Loucy (cell line): Measurements from ENCODE around the gene DVL2.

Experiments used
- H2AFZ ChIP-seq: fragments of 200-600 bp; sonication (generic); 2 replicates; pipeline ENCODE4 v1.6.0; 2016; ENCODE audit warnings: antibody characterized with exemption, mild to moderate bottlenecking, low read length, moderate library complexity
- H3F3A ChIP-seq: fragments of 200-600 bp; 2 replicates; pipeline ENCODE4 v1.6.0; 2016; ENCODE audit warnings: antibody characterized with exemption, low read depth, mild to moderate bottlenecking
- H3K27me3 ChIP-seq: fragments of 200-600 bp; sonication (generic); 2 replicates; pipeline ENCODE4 v1.6.1; 2014; ENCODE audit warnings: low read length, mild to moderate bottlenecking; ENCODE audit not compliant: insufficient read depth, poor library complexity, severe bottlenecking
- H3K36me3 ChIP-seq: fragments of 200-600 bp; sonication (generic); 2 replicates; pipeline ENCODE4 v1.6.1; 2016; ENCODE audit warnings: low read length; ENCODE audit not compliant: insufficient read depth
- H3K4me1 ChIP-seq: fragments of 200-600 bp; sonication (generic); 2 replicates; pipeline ENCODE4 v1.5.1; 2014; ENCODE audit warnings: low read length, mild to moderate bottlenecking; ENCODE audit not compliant: insufficient read depth, poor library complexity, severe bottlenecking
- H3K4me2 ChIP-seq: fragments of 200-600 bp; sonication (generic); 2 replicates; pipeline ENCODE4 v1.6.0; 2014; ENCODE audit warnings: antibody characterized with exemption, low read length, low read depth, mild to moderate bottlenecking; ENCODE audit not compliant: poor library complexity, severe bottlenecking
- H3K4me3 ChIP-seq: fragments of 200-600 bp; sonication (generic); 2 replicates; pipeline ENCODE4 v1.5.1; 2014; ENCODE audit warnings: low read length, mild to moderate bottlenecking, mixed read lengths; ENCODE audit not compliant: poor library complexity, severe bottlenecking
- H3K79me2 ChIP-seq: fragments of 200-600 bp; sonication (generic); 2 replicates; pipeline ENCODE4 v1.6.1; 2014; ENCODE audit warnings: low read length; ENCODE audit not compliant: insufficient read depth
- H3K9ac ChIP-seq: fragments of 200-600 bp; sonication (generic); 2 replicates; pipeline ENCODE4 v1.6.0; 2014; ENCODE audit warnings: mild to moderate bottlenecking, low read depth, low read length, moderate library complexity; ENCODE audit not compliant: poor library complexity, severe bottlenecking
- H3K9me2 ChIP-seq: fragments of 200-600 bp; sonication (generic); replicated peaks from 2 replicates; pipeline ENCODE4 v1.6.1; 2016; ENCODE audit warnings: low read depth, low read length, mixed read lengths
- H3K9me3 ChIP-seq: fragments of 200-600 bp; sonication (generic); 2 replicates; pipeline ENCODE4 v1.6.1; 2014; ENCODE audit warnings: mild to moderate bottlenecking, antibody characterized with exemption, low read length, low read depth; ENCODE audit not compliant: insufficient read depth
- H4K20me1 ChIP-seq: fragments of 200-600 bp; sonication (generic); 2 replicates; pipeline ENCODE4 v1.6.0; 2014; ENCODE audit warnings: antibody characterized with exemption, low read length, mild to moderate bottlenecking; ENCODE audit not compliant: insufficient read depth, poor library complexity, severe bottlenecking
- EZH2phosphoT487 ChIP-seq: fragments of 200-600 bp; IDR thresholded peaks from 2 replicates; pipeline ENCODE4 v1.6.1; 2018; ENCODE audit warnings: antibody characterized with exemption, mild to moderate bottlenecking, moderate library complexity, borderline replicate concordance
- TF ChIP-seq, protein P1 (sequence below): fragments of 200-600 bp; sonication (generic); conservative IDR thresholded peaks from 2 replicates; pipeline ENCODE4 v1.5.1; 2014; ENCODE audit warnings: mild to moderate bottlenecking, antibody characterized with exemption, low read length

DVL2 gene

DNA sequence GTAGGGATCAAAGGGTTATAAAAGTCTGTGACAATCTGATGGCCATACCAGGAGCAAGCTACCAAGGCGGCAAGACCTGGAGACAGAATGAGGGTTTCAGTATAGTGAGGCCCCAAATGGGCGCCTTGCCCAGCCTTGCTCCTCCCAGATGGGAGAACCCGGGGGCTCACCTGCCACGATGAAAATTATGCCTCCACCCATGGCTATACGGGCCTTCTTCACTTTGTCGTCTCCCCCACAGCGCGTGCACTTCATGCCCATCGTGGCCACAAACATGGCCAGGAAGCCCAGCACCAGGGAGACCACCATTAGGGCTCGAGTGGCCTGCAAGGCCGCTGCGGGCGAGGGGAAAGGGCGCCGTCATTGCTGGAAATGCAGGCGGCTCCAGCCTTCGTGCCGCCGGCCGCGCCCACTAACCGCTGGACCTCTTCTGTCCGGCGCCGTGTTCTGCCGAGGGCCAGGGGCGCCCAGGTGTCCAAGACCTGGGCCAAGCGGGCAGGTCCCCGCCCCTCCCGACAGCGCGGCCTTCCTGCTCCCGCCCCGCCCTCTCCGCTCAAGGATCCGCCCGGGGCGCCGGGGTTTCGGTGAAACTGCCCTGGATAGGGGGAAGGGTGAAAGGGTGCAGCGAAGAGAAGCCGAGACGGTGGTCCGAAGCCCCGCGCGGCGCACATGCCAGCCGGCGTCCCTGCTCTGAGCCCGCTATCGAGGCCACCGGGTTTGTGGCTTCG lies 26.5 kb upstream of the DVL2 start:
- H3K4me1 ChIP-seq, result no peaks in the 10 kb centered on the region
- H3K79me2 ChIP-seq, result no peaks in the 10 kb centered on the region
- no peaks in the 10 kb centered on the region for H4K20me1 ChIP-seq
- H3K4me2 ChIP-seq, result no peak overlapping the region
- no peaks in the 10 kb centered on the region for H3K9me2 ChIP-seq
- H3K27me3 ChIP-seq, result no peaks in the 10 kb centered on the region
- no peak overlapping the region for H2AFZ ChIP-seq
- H3K36me3 ChIP-seq, result peaks cover 22% of the 10 kb centered on the region; the same call in 1 of the 2 replicates
- TF ChIP-seq, protein P1, sequence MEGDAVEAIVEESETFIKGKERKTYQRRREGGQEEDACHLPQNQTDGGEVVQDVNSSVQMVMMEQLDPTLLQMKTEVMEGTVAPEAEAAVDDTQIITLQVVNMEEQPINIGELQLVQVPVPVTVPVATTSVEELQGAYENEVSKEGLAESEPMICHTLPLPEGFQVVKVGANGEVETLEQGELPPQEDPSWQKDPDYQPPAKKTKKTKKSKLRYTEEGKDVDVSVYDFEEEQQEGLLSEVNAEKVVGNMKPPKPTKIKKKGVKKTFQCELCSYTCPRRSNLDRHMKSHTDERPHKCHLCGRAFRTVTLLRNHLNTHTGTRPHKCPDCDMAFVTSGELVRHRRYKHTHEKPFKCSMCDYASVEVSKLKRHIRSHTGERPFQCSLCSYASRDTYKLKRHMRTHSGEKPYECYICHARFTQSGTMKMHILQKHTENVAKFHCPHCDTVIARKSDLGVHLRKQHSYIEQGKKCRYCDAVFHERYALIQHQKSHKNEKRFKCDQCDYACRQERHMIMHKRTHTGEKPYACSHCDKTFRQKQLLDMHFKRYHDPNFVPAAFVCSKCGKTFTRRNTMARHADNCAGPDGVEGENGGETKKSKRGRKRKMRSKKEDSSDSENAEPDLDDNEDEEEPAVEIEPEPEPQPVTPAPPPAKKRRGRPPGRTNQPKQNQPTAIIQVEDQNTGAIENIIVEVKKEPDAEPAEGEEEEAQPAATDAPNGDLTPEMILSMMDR, result no peak
- TF ChIP-seq EZH2phosphoT487, result no peak
- H3K9me3 ChIP-seq, result no peaks in the 10 kb centered on the region
- no peaks in the 10 kb centered on the region for H3F3A ChIP-seq
- H3K9ac ChIP-seq, result no peak overlapping the region
- H3K4me3 ChIP-seq, result no peak overlapping the region

DNA sequence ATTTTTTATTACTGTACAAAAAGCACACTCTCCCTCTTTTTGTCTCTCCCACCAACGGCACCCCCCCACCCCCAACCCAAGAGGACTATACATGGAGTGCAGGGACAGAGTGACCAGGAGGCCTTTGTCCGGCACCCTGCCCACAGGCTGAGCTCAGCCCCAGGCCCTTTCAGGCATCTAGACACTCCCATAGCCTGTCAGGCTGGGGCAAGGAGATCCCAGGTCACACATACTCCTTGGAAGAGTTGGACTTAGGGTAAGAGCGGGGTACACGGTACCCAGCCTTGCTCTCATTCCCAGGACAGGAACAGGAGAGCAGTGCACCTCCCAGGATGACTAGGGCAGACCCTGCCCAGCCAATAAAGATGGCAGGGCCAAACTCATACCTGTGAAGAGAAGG lies 25.8 kb upstream of the DVL2 start:
- H3F3A ChIP-seq, result no peaks in the 10 kb centered on the region
- H3K27me3 ChIP-seq, result no peaks in the 10 kb centered on the region
- no peak overlapping the region for H3K9ac ChIP-seq
- H3K9me2 ChIP-seq, result no peaks in the 10 kb centered on the region
- H3K9me3 ChIP-seq, result no peaks in the 10 kb centered on the region
- H3K79me2 ChIP-seq, result no peaks in the 10 kb centered on the region
- no peak overlapping the region for H2AFZ ChIP-seq
- no peaks in the 10 kb centered on the region for H4K20me1 ChIP-seq
- H3K4me3 ChIP-seq, result no peak overlapping the region
- no peaks in the 10 kb centered on the region for H3K4me1 ChIP-seq
- H3K36me3 ChIP-seq, result peaks cover 22% of the 10 kb centered on the region; the same call in 1 of the 2 replicates
- no peak overlapping the region for H3K4me2 ChIP-seq
- no peak for TF ChIP-seq EZH2phosphoT487
- TF ChIP-seq, protein P1, result no peak

- no peak overlapping the region for H3K4me2 ChIP-seq
- H3K4me3 ChIP-seq, result no peak overlapping the region
- H3K9ac ChIP-seq, result no peak overlapping the region
Observed at GRCh38 chr17:7259555-7259889, 25.2 kb upstream of the DVL2 start.

More at GRCh38 chr17:7259555-7259889, 25.2 kb upstream of the DVL2 start:
- Histone ChIP-seq H2AFZ (no peak overlapping the region), H3F3A (no peaks in the 10 kb centered on the region), H4K20me1 (no peaks in the 10 kb centered on the region), H3K9me3 (no peaks in the 10 kb centered on the region), H3K4me1 (no peaks in the 10 kb centered on the region), H3K9me2 (no peaks in the 10 kb centered on the region), H3K27me3 (no peaks in the 10 kb centered on the region), H3K79me2 (peaks cover 6% of the 10 kb centered on the region; the same call in 1 of the 2 replicates), H3K36me3 (peaks cover 27% of the 10 kb centered on the region; the same call in 1 of the 2 replicates)
- TF ChIP-seq EZH2phosphoT487, result no peak
- TF ChIP-seq, protein P1, result no peak
